Measurements from ENCODE around the gene LCORL. TPM values are rescaled to one million over a fixed set of nuclear protein-coding genes. Genes with fewer than 3 reads are reported as not detected.

The LCORL gene
- total and polyA plus RNA-seq, 2 donors (not counting 3 experiments of a cell fraction or from before 2014, with no cell fraction given), result 2.8 to 23.9 TPM

GRCh38 chr4:17964576-17964975 lies 57.0 kb downstream of the LCORL start:
- ChIA-PET POLR2A (interaction anchor here (0.6 to 0.9 kb wide), 2 partner anchors 36 to 59 kb away, joined by 3 to 5 read pairs; no protein-coding TSS in a partner anchor), CTCF (interaction anchor here (1.2 to 2.2 kb wide), 3 partner anchors 10 to 147 kb away, joined by 3 to 7 read pairs (median 5); no protein-coding TSS in a partner anchor)
- no peaks in the 10 kb centered on the region for H4K20me1 ChIP-seq (replicated peaks; ENCODE audit: control insufficient read depth, extremely low read depth, insufficient read depth, low read length)
- no peaks in the 10 kb centered on the region for H3K4me1 ChIP-seq (ENCODE audit: control insufficient read depth, extremely low read depth, insufficient read depth, low read length)
- no peak for FAIRE-seq
- peaks cover 5% of the 10 kb centered on the region for H3K9me1 ChIP-seq (replicated peaks; ENCODE audit: control insufficient read depth, extremely low read depth, insufficient read depth, low read length)
- no peak overlapping the region for H2AFZ ChIP-seq (ENCODE audit: low read depth, low read length)
- H3K9me3 ChIP-seq (replicated peaks; ENCODE audit: control insufficient read depth, insufficient read depth, low read length), result no peaks in the 10 kb centered on the region
- dilution Hi-C loops (cut with MboI; ENCODE audit: extremely low pct_ligation_motif_present, low sequenced_read_pairs), result no loop called here
- H3K4me2 ChIP-seq (ENCODE audit: insufficient read depth, low read length), result no peak overlapping the region
- TF ChIP-seq EZH2 (IDR thresholded peaks at IDR 0.05; ENCODE audit: borderline replicate concordance, low read depth, low read length, severe bottlenecking) (no peak), MYC (IDR thresholded peaks at IDR 0.05; ENCODE audit: low read depth, low read length) (no peak), MAX (IDR thresholded peaks at IDR 0.05; ENCODE audit: insufficient read depth, insufficient read length) (no peak), CTCF (IDR thresholded peaks at IDR 0.05; ENCODE audit: extremely low read depth in 1 of 2, insufficient read depth in 1 of 2, low read depth in 1 of 2, low read length in 2 of 2) (no peak), GATA2 (IDR thresholded peaks at IDR 0.05; ENCODE audit: insufficient read depth, insufficient read length, low read depth, low read length) (no peak), JUN (IDR thresholded peaks at IDR 0.05; ENCODE audit: borderline replicate concordance, insufficient read depth, insufficient read length, low read depth) (no peak), FOS (IDR thresholded peaks at IDR 0.05; ENCODE audit: borderline replicate concordance, insufficient read depth, low read length) (no peak), POLR2AphosphoS5 (IDR thresholded peaks at IDR 0.05; ENCODE audit: insufficient read depth, low read depth, low read length) (no peak), POLR2A (IDR thresholded peaks at IDR 0.05; ENCODE audit: low read depth, low read length) (no peak)
- intact Hi-C loops (cut with micrococcal nuclease), result no loop called here
- H3K79me2 ChIP-seq (ENCODE audit: control insufficient read depth, insufficient read depth, low read length), result peaks cover 10% of the 10 kb centered on the region
- H3K27ac ChIP-seq (ENCODE audit: insufficient read depth, low read depth, low read length), result no peak overlapping the region
- no peak for DNase-seq (ENCODE audit: low read depth, low spot score)
- H3K27me3 ChIP-seq (ENCODE audit: control insufficient read depth in 2 of 2, insufficient read depth in 2 of 2, low read length in 2 of 2), result no peaks in the 10 kb centered on the region
- H3K9ac ChIP-seq (replicated peaks; ENCODE audit: extremely low read depth, insufficient read depth, low read length), result no peak overlapping the region
- no peaks in the 10 kb centered on the region for H3K36me3 ChIP-seq (ENCODE audit: control insufficient read depth in 2 of 2, extremely low read depth in 1 of 2, insufficient read depth in 2 of 2, low read length in 2 of 2)
- BruUV-seq (replicated peaks), result no TSS peak
- no peak overlapping the region for H3K4me3 ChIP-seq (replicated peaks in 1 of 3; ENCODE audit: insufficient read depth in 1 of 3, low read depth in 1 of 3, low read length in 3 of 3)

All from endothelial cell of umbilical vein (primary cell).